Measurements from ENCODE around the gene TSPAN32. TPM values are rescaled to one million over a fixed set of nuclear protein-coding genes. Genes with fewer than 3 reads are reported as not detected.

The TSPAN32 gene
- total RNA-seq, 1 donor from 2014 or later = not detected

- no peak for DNase-seq
Observed at GRCh38 chr11:2366733-2367132, 64.9 kb downstream of the TSPAN32 start.

DNA sequence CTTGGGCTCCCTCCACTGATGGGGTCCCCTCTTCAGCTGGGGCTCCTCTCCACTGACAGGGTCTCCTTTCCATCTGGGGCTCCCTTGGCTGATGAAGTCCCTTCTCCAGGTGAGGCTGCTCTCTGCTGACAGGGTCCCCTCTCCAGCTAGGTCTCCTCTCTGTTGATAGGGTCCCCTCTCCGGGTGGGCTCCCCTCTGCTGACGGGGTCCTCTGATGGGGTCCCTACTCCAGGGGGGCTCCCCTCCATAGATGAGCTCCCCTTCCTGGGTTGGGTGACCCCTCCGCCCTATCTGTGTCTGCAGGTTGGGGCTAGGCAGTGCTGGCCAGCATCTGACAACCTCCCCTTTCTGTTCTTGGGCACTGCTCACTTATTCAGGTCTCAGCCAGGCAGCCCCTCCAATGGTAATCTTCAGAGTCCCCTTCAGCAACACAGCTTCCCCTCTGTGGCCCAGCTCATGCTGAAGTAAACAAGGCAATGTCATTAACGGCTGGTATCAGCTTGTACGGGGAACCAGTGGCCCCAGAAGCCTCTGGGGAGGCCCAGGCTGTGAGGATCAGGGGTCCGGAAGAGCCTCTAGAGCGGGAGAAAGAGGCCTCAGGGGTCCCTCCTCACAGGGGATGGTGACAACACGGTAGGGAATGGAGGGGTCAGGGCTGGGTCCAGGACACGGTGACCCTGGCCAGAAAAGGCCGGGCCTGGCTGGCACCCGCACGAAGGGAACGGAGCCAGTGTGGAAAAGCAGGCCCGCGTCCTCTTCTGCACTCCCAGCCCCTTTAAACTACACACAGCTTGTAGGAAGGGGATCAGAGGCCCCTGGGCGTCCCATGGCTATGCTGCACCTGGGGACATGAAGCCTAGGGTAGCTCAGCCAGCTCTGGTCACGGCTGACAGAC, 65.7 kb downstream of the TSPAN32 start:
- DNase-seq = no peak

Small RNAs within 50 kb of the gene (small RNA-seq; reads per million reads assigned to genes)
- not detected for gene RNU6-878P

Other genes with a start within 250 kb of the TSPAN32 start
- gene IGF2, start 162.6 kb upstream of the TSPAN32 start, total RNA-seq = 25.6 TPM
- gene INS, start 140.8 kb upstream of the TSPAN32 start, total RNA-seq = not detected
- gene TH, start 130.2 kb upstream of the TSPAN32 start, total RNA-seq = not detected
- 1.4 TPM for gene ASCL2, start 31.4 kb upstream of the TSPAN32 start, total RNA-seq
- 0.16 TPM for gene C11orf21, start 95 bp upstream of the TSPAN32 start, total RNA-seq
- 69.4 TPM for gene CD81, start 75.3 kb downstream of the TSPAN32 start, total RNA-seq
- 25.7 TPM for gene TSSC4, start 98.7 kb downstream of the TSPAN32 start, total RNA-seq
- gene TRPM5, start 142.5 kb downstream of the TSPAN32 start, total RNA-seq = not detected
- 0.31 TPM for gene KCNQ1, start 143.0 kb downstream of the TSPAN32 start, total RNA-seq

Data from occipital lobe (tissue), 3 donors.